Rectal smooth muscle tissue (tissue), 1 donor: ENCODE measurements around the gene CYB5R3.
A peak's percentile ranks its signal among the peaks of the same experiment; 100 is the strongest.
"Not testable (repeated sequence)": the region's sequence is repeated elsewhere in the genome, so short reads cannot be mapped to it uniquely, and the experiment has no call there.

Experiments
- H3K27ac ChIP-seq: one replicate; pipeline ENCODE4 v1.7.0; 2013; ENCODE audit warnings: low read depth, low read length, inconsistent platforms
- H3K27me3 ChIP-seq: one replicate; pipeline ENCODE4 v1.7.0; 2013; ENCODE audit warnings: low read length; ENCODE audit not compliant: control insufficient read depth, insufficient read depth
- H3K36me3 ChIP-seq: one replicate; pipeline ENCODE4 v1.7.0; 2013; ENCODE audit warnings: low read length; ENCODE audit not compliant: control insufficient read depth, insufficient read depth
- H3K4me1 ChIP-seq: one replicate; pipeline ENCODE4 v1.7.0; 2013; ENCODE audit warnings: low read length; ENCODE audit not compliant: control insufficient read depth, insufficient read depth
- H3K4me3 ChIP-seq: one replicate; pipeline ENCODE4 v1.7.0; 2013; ENCODE audit warnings: low read length
- H3K9ac ChIP-seq: one replicate; pipeline ENCODE4 v1.7.0; 2013; ENCODE audit warnings: low read length

The CYB5R3 gene

GRCh38 chr22:42685941-42686653, 36.9 kb upstream of the CYB5R3 start:
- Histone ChIP-seq H3K4me1 (peaks cover 57% of the 10 kb centered on the region), H3K4me3 (no peak overlapping the region), H3K9ac (no peak overlapping the region), H3K36me3 (no peaks in the 10 kb centered on the region), H3K27ac (peak overlapping the region; percentile 95), H3K27me3 (no peaks in the 10 kb centered on the region)

GRCh38 chr22:42684462-42685195, 35.4 kb upstream of the CYB5R3 start:
- no peaks in the 10 kb centered on the region for H3K27me3 ChIP-seq
- no peaks in the 10 kb centered on the region for H3K36me3 ChIP-seq
- H3K4me1 ChIP-seq, result peaks cover 54% of the 10 kb centered on the region
- peak overlapping the region; percentile 38 for H3K4me3 ChIP-seq
- H3K27ac ChIP-seq, result peak overlapping the region; percentile 95
- peak overlapping the region; percentile 52 for H3K9ac ChIP-seq

GRCh38 chr22:42683578-42684283, 34.5 kb upstream of the CYB5R3 start:
- Histone ChIP-seq H3K27ac (peak overlapping the region; percentile 95), H3K36me3 (no peaks in the 10 kb centered on the region), H3K27me3 (no peaks in the 10 kb centered on the region), H3K9ac (peak overlapping the region; percentile 52), H3K4me1 (peaks cover 50% of the 10 kb centered on the region), H3K4me3 (peak overlapping the region; percentile 38)

- H3K4me1 ChIP-seq, result peaks cover 41% of the 10 kb centered on the region
- peak overlapping the region; percentile 95 for H3K27ac ChIP-seq
- H3K4me3 ChIP-seq, result no peak overlapping the region
- no peaks in the 10 kb centered on the region for H3K36me3 ChIP-seq
- H3K9ac ChIP-seq, result no peak overlapping the region
- H3K27me3 ChIP-seq, result no peaks in the 10 kb centered on the region
These were observed 33.1 kb upstream of the CYB5R3 start for GRCh38 chr22:42682113-42682851.

GRCh38 chr22:42680648-42681047, 31.5 kb upstream of the CYB5R3 start:
- H3K27ac ChIP-seq, result no peak overlapping the region
- no peaks in the 10 kb centered on the region for H3K36me3 ChIP-seq
- no peaks in the 10 kb centered on the region for H3K27me3 ChIP-seq
- no peak overlapping the region for H3K9ac ChIP-seq
- H3K4me1 ChIP-seq, result peaks cover 32% of the 10 kb centered on the region
- no peak overlapping the region for H3K4me3 ChIP-seq

GRCh38 chr22:42679691-42680090, 30.5 kb upstream of the CYB5R3 start:
- peaks cover 30% of the 10 kb centered on the region for H3K4me1 ChIP-seq
- H3K27me3 ChIP-seq, result no peaks in the 10 kb centered on the region
- no peak overlapping the region for H3K4me3 ChIP-seq
- H3K27ac ChIP-seq, result no peak overlapping the region
- no peak overlapping the region for H3K9ac ChIP-seq
- no peaks in the 10 kb centered on the region for H3K36me3 ChIP-seq

- H3K4me1 ChIP-seq, result peaks cover 22% of the 10 kb centered on the region
- no peak overlapping the region for H3K9ac ChIP-seq
- no peaks in the 10 kb centered on the region for H3K36me3 ChIP-seq
- no peak overlapping the region for H3K27ac ChIP-seq
- no peak overlapping the region for H3K4me3 ChIP-seq
- H3K27me3 ChIP-seq, result no peaks in the 10 kb centered on the region
These were observed 29.7 kb upstream of the CYB5R3 start for GRCh38 chr22:42678894-42679293.

- H3K27me3 ChIP-seq, H3K36me3 ChIP-seq, H3K27ac ChIP-seq, H3K9ac ChIP-seq, H3K4me3 ChIP-seq: not testable (repeated sequence)
- peaks cover 13% of the 10 kb centered on the region for H3K4me1 ChIP-seq
These were observed 28.7 kb upstream of the CYB5R3 start for GRCh38 chr22:42677936-42678335.

- H3K27ac ChIP-seq, result peak overlapping the region; percentile 21
- H3K4me1 ChIP-seq, result peaks cover 4% of the 10 kb centered on the region
- no peak overlapping the region for H3K9ac ChIP-seq
- H3K36me3 ChIP-seq, result no peaks in the 10 kb centered on the region
- H3K4me3 ChIP-seq, result no peak overlapping the region
- no peaks in the 10 kb centered on the region for H3K27me3 ChIP-seq
These were observed 26.9 kb upstream of the CYB5R3 start for GRCh38 chr22:42676059-42676607.

GRCh38 chr22:42673898-42674401, 24.8 kb upstream of the CYB5R3 start:
- H3K4me3 ChIP-seq, result no peak overlapping the region
- H3K4me1 ChIP-seq, result peaks cover 4% of the 10 kb centered on the region
- no peak overlapping the region for H3K9ac ChIP-seq
- no peak overlapping the region for H3K27ac ChIP-seq
- H3K36me3 ChIP-seq, result no peaks in the 10 kb centered on the region
- no peaks in the 10 kb centered on the region for H3K27me3 ChIP-seq

GRCh38 chr22:42673071-42673470, 23.9 kb upstream of the CYB5R3 start:
- not testable (repeated sequence) for H3K36me3 ChIP-seq, H3K9ac ChIP-seq, H3K27me3 ChIP-seq, H3K27ac ChIP-seq, H3K4me3 ChIP-seq, H3K4me1 ChIP-seq
